Measurements from ENCODE around the gene PDE3B. TPM values are rescaled to one million over a fixed set of nuclear protein-coding genes. Genes with fewer than 3 reads are reported as not detected.

The PDE3B gene
- polyA plus RNA-seq, 3 donors, result 4.0 to 6.0 (median 5.2) TPM

GRCh38 chr11:14783788-14784187, 140.2 kb downstream of the PDE3B start:
- H3K4me3 ChIP-seq (replicated peaks in 1 of 3; ENCODE audit: low read depth in 2 of 3, low read length in 3 of 3), result no peak overlapping the region
- no peaks in the 10 kb centered on the region for H3K27me3 ChIP-seq (ENCODE audit: control insufficient read depth in 2 of 2, insufficient read depth in 2 of 2, low read length in 2 of 2)
- peaks cover 10% of the 10 kb centered on the region for H3K4me1 Mint-ChIP-seq
- no peak overlapping the region for H3K27ac ChIP-seq (ENCODE audit: low read depth in 1 of 2, low read length in 2 of 2)
- H3K9ac ChIP-seq (ENCODE audit: insufficient read depth, low read length, poor library complexity, severe bottlenecking), result no peak overlapping the region
- H3K9me3 ChIP-seq (replicated peaks in 1 of 2; ENCODE audit: control insufficient read depth in 1 of 2, insufficient read depth in 1 of 2, low read length in 2 of 2), result no peaks in the 10 kb centered on the region
- no peaks in the 10 kb centered on the region for H3K27me3 Mint-ChIP-seq (ENCODE audit: low read depth in 3 of 3)
- H3K4me3 Mint-ChIP-seq, result no peak overlapping the region
- peaks cover 3 to 5% of the 10 kb centered on the region in 2 donors for H3K4me1 ChIP-seq (ENCODE audit: control insufficient read depth in 1 of 2, insufficient read depth in 2 of 2, low read length in 2 of 2)
- no peaks in the 10 kb centered on the region for H4K20me1 ChIP-seq (ENCODE audit: insufficient read depth, low read length)
- no peak overlapping the region for H2AFZ ChIP-seq (ENCODE audit: insufficient read depth, low read depth, low read length, poor library complexity, severe bottlenecking)
- intact Hi-C loops (cut with micrococcal nuclease), result no loop called here
- no peak overlapping the region for H3K4me2 ChIP-seq (replicated peaks; ENCODE audit: extremely low read depth, low read length, poor library complexity, severe bottlenecking)
- H3K36me3 Mint-ChIP-seq, result peaks cover 0 to 2% of the 10 kb centered on the region in 2 donors
- 100% methylated on average over 3 of the region's 6 CpGs for WGBS (ENCODE audit: insufficient coverage)
- DNase-seq, result no peak
- peak overlapping the region in 1 of 7 donors; percentile 7 for H3K27ac Mint-ChIP-seq
- TF ChIP-seq CTCF (IDR thresholded peaks at IDR 0.05), result no peak
- peaks cover 0 to 3% of the 10 kb centered on the region in 2 donors for H3K36me3 ChIP-seq (replicated peaks in 1 of 2; ENCODE audit: control insufficient read depth in 1 of 2, insufficient read depth in 2 of 2, low read length in 2 of 2)
- H3K79me2 ChIP-seq (ENCODE audit: insufficient read depth, low read length), result no peaks in the 10 kb centered on the region
- peaks cover 3 to 12% (median 7%) of the 10 kb centered on the region in 7 donors for H3K9me3 Mint-ChIP-seq

GRCh38 chr11:14784230-14784629, 140.6 kb downstream of the PDE3B start:
- Histone ChIP-seq H3K27me3 (ENCODE audit: control insufficient read depth in 2 of 2, insufficient read depth in 2 of 2, low read length in 2 of 2) (no peaks in the 10 kb centered on the region), H2AFZ (ENCODE audit: insufficient read depth, low read depth, low read length, poor library complexity, severe bottlenecking) (no peak overlapping the region), H3K9ac (ENCODE audit: insufficient read depth, low read length, poor library complexity, severe bottlenecking) (no peak overlapping the region), H3K4me1 (ENCODE audit: control insufficient read depth in 1 of 2, insufficient read depth in 2 of 2, low read length in 2 of 2) (peaks cover 3 to 5% of the 10 kb centered on the region in 2 donors), H3K4me2 (replicated peaks; ENCODE audit: extremely low read depth, low read length, poor library complexity, severe bottlenecking) (no peak overlapping the region), H3K36me3 (replicated peaks in 1 of 2; ENCODE audit: control insufficient read depth in 1 of 2, insufficient read depth in 2 of 2, low read length in 2 of 2) (peaks cover 0 to 3% of the 10 kb centered on the region in 2 donors), H3K27ac (ENCODE audit: low read depth in 1 of 2, low read length in 2 of 2) (no peak overlapping the region), H3K79me2 (ENCODE audit: insufficient read depth, low read length) (no peaks in the 10 kb centered on the region), H3K9me3 (replicated peaks in 1 of 2; ENCODE audit: control insufficient read depth in 1 of 2, insufficient read depth in 1 of 2, low read length in 2 of 2) (no peaks in the 10 kb centered on the region), H4K20me1 (ENCODE audit: insufficient read depth, low read length) (no peaks in the 10 kb centered on the region), H3K4me3 (replicated peaks in 1 of 3; ENCODE audit: low read depth in 2 of 3, low read length in 3 of 3) (no peak overlapping the region)
- H3K27me3 Mint-ChIP-seq (ENCODE audit: low read depth in 3 of 3), result no peaks in the 10 kb centered on the region
- WGBS (ENCODE audit: insufficient coverage), result no CpG with 5 or more reads among the region's 2 CpGs
- peaks cover 3 to 12% (median 6%) of the 10 kb centered on the region in 7 donors for H3K9me3 Mint-ChIP-seq
- peaks cover 10% of the 10 kb centered on the region for H3K4me1 Mint-ChIP-seq
- DNase-seq, result no peak
- H3K4me3 Mint-ChIP-seq, result no peak overlapping the region
- H3K36me3 Mint-ChIP-seq, result peaks cover 2% of the 10 kb centered on the region in 2 donors
- intact Hi-C loops (cut with micrococcal nuclease), result no loop called here
- peak overlapping the region in 1 of 7 donors; percentile 7 for H3K27ac Mint-ChIP-seq
- TF ChIP-seq CTCF (IDR thresholded peaks at IDR 0.05), result no peak

Measured in CD14-positive monocyte (primary cell).